ENCODE measurements around the gene PTPRT.
"Not testable (repeated sequence)": the region's sequence is repeated elsewhere in the genome, so short reads cannot be mapped to it uniquely, and the experiment has no call there.

PTPRT gene

DNA sequence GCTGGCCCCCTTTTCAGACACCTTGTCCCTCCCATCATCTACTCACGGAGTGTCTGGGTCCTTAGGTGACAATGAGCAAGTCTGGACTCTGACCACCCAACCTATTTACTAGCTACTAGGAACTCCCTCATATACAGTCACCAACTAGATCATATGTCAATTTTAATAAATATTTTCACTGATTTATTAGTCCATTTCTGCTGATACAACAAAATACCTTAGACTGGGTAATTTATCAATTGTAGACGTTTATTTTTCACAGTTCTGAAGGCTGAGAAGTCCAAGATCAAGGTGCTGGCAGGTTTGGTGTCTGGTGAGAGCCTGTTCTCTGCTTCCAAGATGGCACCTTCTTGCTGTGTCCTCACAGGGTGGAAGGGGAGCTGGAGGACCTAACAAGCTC is 229.7 kb downstream of the PTPRT start:
- no peak for DNase-seq

- no peak for DNase-seq
Measured at GRCh38 chr20:42958367-42959069, 231.2 kb downstream of the PTPRT start.

DNA sequence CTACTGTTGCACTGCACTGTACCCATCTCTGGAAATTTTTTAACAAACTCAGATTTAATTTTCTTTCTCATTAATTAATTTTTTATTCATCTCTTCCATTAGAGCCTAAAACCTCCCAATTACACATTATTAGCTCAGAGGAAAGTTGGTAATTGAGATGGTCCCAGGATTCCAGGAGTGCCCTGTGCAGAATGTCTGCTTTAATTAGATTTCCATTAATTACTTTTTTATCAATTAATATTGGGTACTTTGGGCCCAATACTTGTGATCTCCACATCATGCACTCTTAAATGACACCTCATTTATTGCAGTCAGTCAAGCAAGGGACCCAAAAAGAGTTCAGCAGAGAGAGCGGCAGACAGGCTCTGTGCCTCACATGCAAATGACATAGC is 232.0 kb downstream of the PTPRT start:
- DNase-seq: no peak

GRCh38 chr20:42957018-42957703 is 232.5 kb downstream of the PTPRT start:
- no peak for DNase-seq

DNA sequence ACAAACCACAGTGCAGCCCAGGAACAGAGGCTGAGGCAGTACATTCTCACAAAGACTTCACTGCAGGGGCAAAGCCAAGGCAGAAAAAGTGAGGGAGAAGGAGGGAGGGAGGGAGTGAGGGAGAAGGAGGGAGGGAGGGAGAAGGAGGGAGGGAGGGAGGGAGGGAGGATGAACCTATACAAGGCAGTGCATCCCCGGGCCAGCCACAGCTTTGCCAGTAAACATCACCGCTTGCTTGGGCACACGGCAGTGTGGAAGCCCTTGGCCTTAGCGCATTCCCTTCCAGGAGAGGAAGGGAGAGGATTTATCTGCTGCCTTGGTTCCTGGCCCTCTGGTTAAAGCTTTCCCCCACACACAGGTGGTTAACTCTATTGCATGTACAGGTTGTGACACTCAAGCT is 234.0 kb downstream of the PTPRT start:
- DNase-seq: no peak

GRCh38 chr20:42954951-42955350 is 234.8 kb downstream of the PTPRT start:
- no peak for DNase-seq

DNA sequence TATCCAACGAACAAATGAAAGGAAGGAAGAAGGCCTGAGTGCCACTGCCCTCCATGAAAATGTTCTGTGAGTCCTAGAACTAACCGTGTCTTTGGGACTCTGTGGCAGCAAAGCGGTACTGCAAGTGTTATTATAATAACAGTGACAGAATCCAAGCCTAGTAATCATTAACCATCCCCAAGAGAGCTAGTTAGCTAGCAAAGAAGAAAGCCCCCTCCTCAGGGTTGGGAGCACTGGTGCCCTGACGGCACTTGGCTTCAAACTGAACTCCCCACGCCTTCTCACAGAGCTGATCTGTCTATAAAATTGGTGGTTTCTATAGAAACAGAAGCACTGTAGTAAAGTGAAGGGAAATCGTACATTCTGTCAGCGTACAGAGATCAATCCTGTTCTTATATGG is 239.8 kb downstream of the PTPRT start:
- DNase-seq: no peak

GRCh38 chr20:42945234-42945994 is 244.3 kb downstream of the PTPRT start:
- DNase-seq: no peak

DNA sequence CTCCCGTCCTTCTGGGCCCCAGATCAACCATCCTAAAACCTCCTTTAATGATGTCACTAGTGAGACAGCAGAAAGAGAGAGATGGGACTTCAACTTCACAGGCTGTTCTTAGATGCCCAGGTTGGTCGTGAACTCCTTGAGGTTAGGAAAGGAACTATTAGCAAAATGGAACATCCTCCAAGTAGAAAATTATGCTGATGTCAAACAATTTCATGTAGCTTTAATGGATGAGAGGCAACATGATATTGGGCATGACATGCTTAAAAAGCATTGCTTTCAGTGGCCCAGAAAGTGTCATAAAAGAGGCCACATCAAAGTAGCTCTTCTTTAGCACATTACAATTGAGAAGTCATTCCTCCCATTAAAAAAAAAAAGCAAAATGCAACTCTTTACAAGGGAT is 248.1 kb downstream of the PTPRT start:
- DNase-seq: no peak

GRCh38 chr20:42938441-42939205 is 251.1 kb downstream of the PTPRT start:
- no peak for DNase-seq

DNA sequence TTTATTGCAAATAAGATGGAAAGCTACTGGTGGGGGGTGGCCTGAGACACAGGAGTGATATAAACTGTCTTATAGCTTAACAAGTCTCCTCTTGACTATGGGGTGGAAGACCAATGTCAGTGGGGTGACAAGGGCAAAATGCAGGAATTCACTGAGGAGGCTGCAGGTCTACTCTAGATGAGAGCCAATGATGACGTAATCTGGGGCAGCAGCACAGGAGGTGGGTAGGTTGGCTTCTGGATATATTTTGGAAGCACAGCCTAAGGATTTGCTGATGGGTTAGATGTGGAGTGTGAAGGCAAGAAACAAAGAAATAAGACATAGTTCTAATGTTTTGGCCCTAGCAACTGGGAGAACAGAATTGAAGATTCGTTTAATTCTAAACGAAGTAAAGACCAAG is 253.2 kb downstream of the PTPRT start:
- DNase-seq: no peak

- DNase-seq: no peak
Measured at GRCh38 chr20:42924215-42924614, 265.5 kb downstream of the PTPRT start.

- no peak for DNase-seq
Measured at GRCh38 chr20:42923348-42923918, 266.3 kb downstream of the PTPRT start.

DNA sequence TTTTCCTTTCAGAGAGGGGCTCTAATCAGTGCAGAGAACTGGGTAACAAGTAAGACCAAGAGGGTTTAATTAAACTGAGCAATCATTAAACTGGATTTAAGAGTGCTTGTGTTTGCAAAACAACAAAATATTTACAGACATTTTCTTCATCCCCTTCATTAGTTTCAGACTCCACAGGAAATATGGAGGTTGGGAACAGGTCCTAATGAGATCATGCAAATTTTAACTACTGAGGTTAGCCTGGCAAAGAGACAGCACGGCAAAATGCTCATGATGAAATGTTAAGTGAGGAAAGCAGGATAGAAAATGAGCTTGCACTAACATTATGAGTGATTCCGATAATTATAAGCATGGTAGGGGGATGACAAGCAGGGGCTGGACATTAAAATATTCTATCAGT is 268.9 kb downstream of the PTPRT start:
- no peak for DNase-seq

DNA sequence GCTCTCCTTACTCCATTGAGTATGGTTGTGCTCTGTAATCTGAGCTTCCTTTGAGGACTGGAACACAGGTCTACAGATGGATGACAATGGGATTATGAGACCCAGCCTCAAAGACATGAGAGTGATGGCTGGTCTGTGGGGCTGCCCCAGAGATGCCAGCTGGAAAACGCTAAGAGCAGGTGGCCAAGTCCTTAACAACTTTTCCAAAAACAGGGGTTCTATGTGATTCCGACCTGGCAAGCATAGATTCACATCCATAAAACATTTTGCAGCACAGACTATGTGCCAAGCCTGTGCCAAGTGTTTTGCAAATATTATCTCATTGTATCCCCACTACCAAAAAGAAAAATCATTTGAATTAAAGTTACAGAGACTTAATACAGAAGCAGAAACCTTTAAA is 270.4 kb downstream of the PTPRT start:
- no peak for DNase-seq

DNA sequence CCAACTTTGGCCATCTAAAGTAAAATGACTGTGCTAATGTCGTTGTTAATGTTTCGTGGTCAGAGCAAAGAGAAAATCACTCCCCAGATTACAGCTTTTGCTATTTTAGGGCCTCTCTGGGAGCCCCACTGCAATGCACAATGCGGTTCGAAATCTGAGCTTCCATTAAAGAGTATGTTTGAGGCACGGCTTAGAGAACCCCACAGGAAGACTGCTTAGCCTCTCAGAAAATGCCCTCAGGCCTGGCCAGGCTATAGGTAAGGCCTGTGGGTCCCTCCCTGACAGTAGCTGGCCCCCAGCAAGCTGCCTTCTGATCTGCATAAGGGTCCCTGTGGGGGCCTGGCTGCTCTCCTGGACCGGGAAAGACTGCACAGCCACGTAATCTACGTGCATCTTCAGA is 274.6 kb downstream of the PTPRT start:
- no peak for DNase-seq

DNA sequence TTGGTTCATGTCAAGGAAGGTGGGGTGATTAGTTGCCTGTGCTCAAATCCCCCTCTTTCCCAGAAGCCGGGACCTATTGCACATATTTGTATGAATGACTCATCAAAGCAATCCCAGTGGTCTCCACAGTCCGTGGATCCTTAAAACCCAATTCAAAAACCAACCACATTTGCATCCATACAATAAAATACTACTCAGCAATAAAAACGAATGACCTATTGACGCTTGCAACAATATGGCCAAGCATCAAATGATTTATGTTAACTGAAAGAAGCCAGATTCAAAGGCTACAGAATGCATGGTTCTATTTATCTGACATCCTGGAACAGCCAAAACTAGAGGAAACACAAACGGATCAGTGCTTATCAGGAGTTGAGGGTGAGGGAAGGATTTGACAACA is 275.4 kb downstream of the PTPRT start:
- no peak for DNase-seq

GRCh38 chr20:42910808-42911207 is 278.9 kb downstream of the PTPRT start:
- not testable (repeated sequence) for DNase-seq

GRCh38 chr20:42907730-42908129 is 282.0 kb downstream of the PTPRT start:
- DNase-seq: no peak

GRCh38 chr20:42906120-42906519 is 283.6 kb downstream of the PTPRT start:
- DNase-seq: no peak

DNA sequence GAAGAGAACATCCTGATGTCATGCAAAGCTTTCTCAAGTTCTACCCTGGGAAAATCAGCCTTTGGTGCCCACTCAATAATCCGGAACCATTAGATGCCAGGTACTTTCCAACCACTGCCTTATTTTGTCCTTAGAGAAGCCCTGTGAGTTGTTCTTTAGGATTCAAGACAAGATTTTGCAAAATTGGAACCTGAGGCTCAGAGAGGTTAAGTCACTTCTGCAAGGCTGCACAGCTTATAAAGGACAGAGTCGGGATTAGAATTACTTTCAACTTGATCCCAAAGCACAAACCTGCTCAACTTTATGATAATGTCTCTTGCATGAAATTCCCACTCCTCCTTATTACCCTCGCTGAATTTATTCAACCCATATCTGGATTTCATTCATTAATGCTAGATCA is 287.2 kb downstream of the PTPRT start:
- no peak for DNase-seq

DNA sequence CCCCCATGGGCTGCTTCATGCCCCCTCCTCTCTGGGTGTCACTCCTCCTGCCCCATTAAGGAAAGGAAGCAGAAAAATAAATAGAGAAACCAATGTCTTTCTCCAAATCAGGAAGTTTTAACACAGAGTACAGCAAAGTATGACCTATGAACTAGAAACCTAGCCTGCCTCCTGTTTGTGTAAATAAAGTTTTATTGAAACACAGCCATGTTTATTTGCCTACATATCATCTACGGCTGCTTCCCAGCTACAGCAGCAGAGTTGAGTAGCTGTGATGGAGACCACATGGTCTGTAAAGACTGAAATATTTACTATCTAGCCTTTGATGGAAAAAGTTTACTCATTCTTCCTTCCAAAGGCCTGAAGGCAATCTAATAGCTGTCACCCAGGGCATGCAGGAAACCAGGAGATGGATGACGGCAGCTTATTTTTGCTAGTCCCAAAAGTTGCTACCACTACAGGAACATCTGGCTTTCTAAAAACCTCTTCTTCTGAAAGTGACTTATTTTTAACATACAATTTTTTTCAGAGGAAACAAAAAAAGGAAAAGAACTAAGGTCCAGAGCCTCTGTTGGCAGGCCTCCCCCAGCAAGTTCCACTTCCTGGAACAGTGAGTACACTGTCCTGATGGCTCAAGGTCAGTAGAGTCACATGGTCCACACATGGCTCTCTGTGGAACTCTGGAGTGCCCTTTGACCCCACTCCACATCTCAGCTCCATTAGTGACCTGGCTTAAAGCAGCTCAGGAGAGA is 287.8 kb downstream of the PTPRT start:
- DNase-seq: no peak
